Measurements from ENCODE around the gene NBAS.

GRCh38 chr2:15159751-15160177 is 401.4 kb downstream of the NBAS start:
- TF ChIP-seq YY1 (IDR thresholded peaks at IDR 0.05; ENCODE audit: low read depth): no peak
- TF ChIP-seq CTCF (IDR thresholded peaks at IDR 0.05): peak; percentile 70
- TF ChIP-seq IRF3 (IDR thresholded peaks at IDR 0.05; ENCODE audit: low read depth, low read length): no peak
- no peak for TF ChIP-seq POLR2AphosphoS5 (IDR thresholded peaks at IDR 0.05; ENCODE audit: low read depth, low read length)
- no peak for TF ChIP-seq GABPA (IDR thresholded peaks at IDR 0.05; ENCODE audit: low read depth)
- TF ChIP-seq MXI1 (IDR thresholded peaks at IDR 0.05; ENCODE audit: low read depth, low read length): no peak
- no peak for TF ChIP-seq ELF1 (IDR thresholded peaks at IDR 0.05)
- no peak for TF ChIP-seq JUND (IDR thresholded peaks at IDR 0.05)
- TF ChIP-seq SIN3A (IDR thresholded peaks at IDR 0.05; ENCODE audit: borderline replicate concordance, low read depth, low read length): no peak
- TF ChIP-seq RAD21 (IDR thresholded peaks at IDR 0.05; ENCODE audit: low read length): peak; percentile 76
- TF ChIP-seq FOSL2 (IDR thresholded peaks at IDR 0.05; ENCODE audit: borderline replicate concordance, low read depth): no peak
- TF ChIP-seq EZH2phosphoT487 (IDR thresholded peaks at IDR 0.05; ENCODE audit: borderline replicate concordance, low read depth): no peak

All from SK-N-SH (cell line).